Stimulated activated CD8-positive, alpha-beta memory T cell treated with anti-CD3 and anti-CD28 coated beads, Interleukin-15, amount 100 ng/mL, for 1 hour (primary cell): ENCODE measurements around the gene EXOC3L4.
"Not testable (repeated sequence)": the region's sequence is repeated elsewhere in the genome, so short reads cannot be mapped to it uniquely, and the experiment has no call there.

Experiments used
- DNase-seq: peaks from one replicate; pipeline ENCODE4 v3.0.0-alpha.2; 2020; ENCODE audit warnings: low read depth

EXOC3L4 gene

GRCh38 chr14:103094406-103095209 lies at the start of gene EXOC3L4:
TSS of gene EXOC3L4 (plus strand) at chr14:103094725. CDS start at chr14:103100220, 5,495 bp downstream.
- no peak for DNase-seq

- no peak for DNase-seq
Measured at GRCh38 chr14:103045371-103045869, 49.1 kb upstream of the EXOC3L4 start.

GRCh38 chr14:103047453-103047852 lies 47.1 kb upstream of the EXOC3L4 start:
- not testable (repeated sequence) for DNase-seq

- DNase-seq: no peak
Measured at GRCh38 chr14:103050935-103051334, 43.6 kb upstream of the EXOC3L4 start.

GRCh38 chr14:103052407-103052806 lies 42.1 kb upstream of the EXOC3L4 start:
- no peak for DNase-seq

- DNase-seq: no peak
Measured at GRCh38 chr14:103055695-103056094, 38.8 kb upstream of the EXOC3L4 start.

- DNase-seq: no peak
Measured at GRCh38 chr14:103056322-103057027, 38.0 kb upstream of the EXOC3L4 start.

- no peak for DNase-seq
Measured at GRCh38 chr14:103057028-103057371, 37.5 kb upstream of the EXOC3L4 start.

GRCh38 chr14:103057372-103058163 lies 37.0 kb upstream of the EXOC3L4 start, which contains the start of gene CDC42BPB:
TSS of gene CDC42BPB (minus strand) at chr14:103057549. CDS start at chr14:103057173, 376 bp downstream.
- no peak for DNase-seq

GRCh38 chr14:103058164-103059055 lies 36.1 kb upstream of the EXOC3L4 start:
- DNase-seq: no peak

- no peak for DNase-seq
Measured at GRCh38 chr14:103059556-103059955, 35.0 kb upstream of the EXOC3L4 start.

GRCh38 chr14:103061482-103061976 lies 33.0 kb upstream of the EXOC3L4 start:
- DNase-seq: no peak

- DNase-seq: no peak
Measured at GRCh38 chr14:103064436-103064835, 30.1 kb upstream of the EXOC3L4 start.

GRCh38 chr14:103064978-103065377 lies 29.5 kb upstream of the EXOC3L4 start:
- no peak for DNase-seq

GRCh38 chr14:103065861-103066260 lies 28.7 kb upstream of the EXOC3L4 start:
- no peak for DNase-seq

- DNase-seq: no peak
Measured at GRCh38 chr14:103066399-103066798, 28.1 kb upstream of the EXOC3L4 start.

GRCh38 chr14:103067231-103067954 lies 27.1 kb upstream of the EXOC3L4 start:
- no peak for DNase-seq

GRCh38 chr14:103068351-103069073 lies 26.0 kb upstream of the EXOC3L4 start:
- DNase-seq: no peak

GRCh38 chr14:103070263-103070885 lies 24.2 kb upstream of the EXOC3L4 start:
- no peak for DNase-seq
